GM23338 (cell line): ENCODE data around the gene ZBTB8OS.
"Not testable (repeated sequence)": the region's sequence is repeated elsewhere in the genome, so short reads cannot be mapped to it uniquely, and the experiment has no call there.

Experiments
- CTCF ChIP-seq, 2 experiments: fragments of 200-600 bp in 1 of 2; sonication (generic) in 1 of 2; conservative IDR thresholded peaks; 2 replicates each; pipeline versions ENCODE4 v1.5.1 to v1.6.1; 2016 to 2017; ENCODE audit warnings: antibody characterized with exemption in 2 of 2, low read depth in 2 of 2, mild to moderate bottlenecking in 2 of 2, moderate library complexity in 1 of 2
- POLR2AphosphoS5 ChIP-seq: IDR thresholded peaks from 2 replicates; pipeline ENCODE4 v1.6.1; 2016; ENCODE audit warnings: antibody characterized with exemption, low read depth

- TF ChIP-seq POLR2AphosphoS5; CTCF (conservative IDR thresholded peaks at IDR 0.05; ENCODE audit: low read depth in 2 of 2): not testable (repeated sequence)
These were observed 18.4 kb upstream of the ZBTB8OS start for GRCh38 chr1:32668716-32669115.
